Panc1 (cell line): ENCODE results near the gene ASRGL1.

Experiments used
- POLR2AphosphoS5 ChIP-seq: IDR thresholded peaks from 2 replicates; pipeline ENCODE4 v1.6.1; 2012; ENCODE audit warnings: mild to moderate bottlenecking, low read depth, low read length, moderate library complexity
- REST ChIP-seq, 2 experiments: IDR thresholded peaks; 2 replicates each; pipeline ENCODE4 v1.6.1; 2011 to 2012; ENCODE audit warnings: low read depth in 2 of 2, control low read depth in 1 of 2, low read length in 1 of 2, mild to moderate bottlenecking in 1 of 2, moderate library complexity in 1 of 2; ENCODE audit not compliant: insufficient read depth in 1 of 2
- SIN3A ChIP-seq: IDR thresholded peaks from 2 replicates; pipeline ENCODE4 v1.6.1; 2012; ENCODE audit warnings: low read depth, mild to moderate bottlenecking, low read length, moderate library complexity, borderline replicate concordance; ENCODE audit not compliant: insufficient read depth
- TCF7L2 ChIP-seq: IDR thresholded peaks from 2 replicates; pipeline ENCODE4 v1.6.1; 2011; ENCODE audit warnings: mild to moderate bottlenecking, low read depth, low read length, inconsistent platforms
- TF ChIP-seq, protein P1 (sequence below): fragments of 450-650 bp; IDR thresholded peaks from 2 replicates; pipeline ENCODE4 v1.5.1; 2017; ENCODE audit warnings: mild to moderate bottlenecking

DNA sequence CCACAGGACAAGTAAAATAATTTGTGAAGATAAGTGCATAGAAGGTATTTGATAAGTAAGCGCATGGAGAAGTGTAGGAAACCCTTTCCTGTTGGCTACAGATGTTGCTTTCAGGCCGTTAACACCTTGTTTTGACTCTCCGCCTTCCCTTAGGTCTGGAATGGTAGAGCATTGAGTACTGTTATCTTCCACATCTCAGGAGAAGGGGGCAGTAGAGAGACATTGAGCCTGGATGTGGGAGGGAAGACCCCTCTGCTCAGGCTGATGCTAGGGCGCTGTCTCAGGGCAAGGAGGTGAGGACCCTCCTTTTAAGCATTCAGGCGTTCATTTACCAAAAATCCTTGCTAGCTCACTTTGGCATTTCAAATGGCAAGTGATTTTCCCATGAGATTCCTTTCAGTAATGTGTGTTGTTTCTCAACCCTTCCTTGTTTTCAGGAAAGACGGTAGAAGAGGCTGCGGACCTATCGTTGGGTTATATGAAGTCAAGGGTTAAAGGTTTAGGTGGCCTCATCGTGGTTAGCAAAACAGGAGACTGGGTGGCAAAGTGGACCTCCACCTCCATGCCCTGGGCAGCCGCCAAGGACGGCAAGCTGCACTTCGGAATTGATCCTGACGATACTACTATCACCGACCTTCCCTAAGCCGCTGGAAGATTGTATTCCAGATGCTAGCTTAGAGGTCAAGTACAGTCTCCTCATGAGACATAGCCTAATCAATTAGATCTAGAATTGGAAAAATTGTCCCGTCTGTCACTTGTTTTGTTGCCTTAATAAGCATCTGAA is 54.6 kb downstream of the ASRGL1 start:
- TF ChIP-seq SIN3A: no peak
- TF ChIP-seq, protein P1, sequence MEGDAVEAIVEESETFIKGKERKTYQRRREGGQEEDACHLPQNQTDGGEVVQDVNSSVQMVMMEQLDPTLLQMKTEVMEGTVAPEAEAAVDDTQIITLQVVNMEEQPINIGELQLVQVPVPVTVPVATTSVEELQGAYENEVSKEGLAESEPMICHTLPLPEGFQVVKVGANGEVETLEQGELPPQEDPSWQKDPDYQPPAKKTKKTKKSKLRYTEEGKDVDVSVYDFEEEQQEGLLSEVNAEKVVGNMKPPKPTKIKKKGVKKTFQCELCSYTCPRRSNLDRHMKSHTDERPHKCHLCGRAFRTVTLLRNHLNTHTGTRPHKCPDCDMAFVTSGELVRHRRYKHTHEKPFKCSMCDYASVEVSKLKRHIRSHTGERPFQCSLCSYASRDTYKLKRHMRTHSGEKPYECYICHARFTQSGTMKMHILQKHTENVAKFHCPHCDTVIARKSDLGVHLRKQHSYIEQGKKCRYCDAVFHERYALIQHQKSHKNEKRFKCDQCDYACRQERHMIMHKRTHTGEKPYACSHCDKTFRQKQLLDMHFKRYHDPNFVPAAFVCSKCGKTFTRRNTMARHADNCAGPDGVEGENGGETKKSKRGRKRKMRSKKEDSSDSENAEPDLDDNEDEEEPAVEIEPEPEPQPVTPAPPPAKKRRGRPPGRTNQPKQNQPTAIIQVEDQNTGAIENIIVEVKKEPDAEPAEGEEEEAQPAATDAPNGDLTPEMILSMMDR: 0 out of 2 replicates have a peak, but pooled peaks have one; percentile 37
- no peak for TF ChIP-seq POLR2AphosphoS5
- TF ChIP-seq TCF7L2: no peak
- TF ChIP-seq REST (IDR thresholded peaks at IDR 0.05; ENCODE audit: insufficient read depth in 1 of 2, low read depth in 2 of 2, low read length in 1 of 2): no peak
